Stimulated activated CD8-positive, alpha-beta memory T cell treated with anti-CD3 and anti-CD28 coated beads, Interleukin-4, amount 100 ng/mL, for 1 hour (primary cell): ENCODE results near the gene NDUFS2.
A peak's percentile ranks its signal among the peaks of the same experiment; 100 is the strongest.
"Not testable (repeated sequence)": the region's sequence is repeated elsewhere in the genome, so short reads cannot be mapped to it uniquely, and the experiment has no call there.

Source experiments
- DNase-seq, 2 donors: peaks; one replicate each; pipeline ENCODE4 v3.0.0-alpha.2; 2020; ENCODE audit warnings: low read depth in 2 of 2, low spot score in 1 of 2

The NDUFS2 gene

DNA sequence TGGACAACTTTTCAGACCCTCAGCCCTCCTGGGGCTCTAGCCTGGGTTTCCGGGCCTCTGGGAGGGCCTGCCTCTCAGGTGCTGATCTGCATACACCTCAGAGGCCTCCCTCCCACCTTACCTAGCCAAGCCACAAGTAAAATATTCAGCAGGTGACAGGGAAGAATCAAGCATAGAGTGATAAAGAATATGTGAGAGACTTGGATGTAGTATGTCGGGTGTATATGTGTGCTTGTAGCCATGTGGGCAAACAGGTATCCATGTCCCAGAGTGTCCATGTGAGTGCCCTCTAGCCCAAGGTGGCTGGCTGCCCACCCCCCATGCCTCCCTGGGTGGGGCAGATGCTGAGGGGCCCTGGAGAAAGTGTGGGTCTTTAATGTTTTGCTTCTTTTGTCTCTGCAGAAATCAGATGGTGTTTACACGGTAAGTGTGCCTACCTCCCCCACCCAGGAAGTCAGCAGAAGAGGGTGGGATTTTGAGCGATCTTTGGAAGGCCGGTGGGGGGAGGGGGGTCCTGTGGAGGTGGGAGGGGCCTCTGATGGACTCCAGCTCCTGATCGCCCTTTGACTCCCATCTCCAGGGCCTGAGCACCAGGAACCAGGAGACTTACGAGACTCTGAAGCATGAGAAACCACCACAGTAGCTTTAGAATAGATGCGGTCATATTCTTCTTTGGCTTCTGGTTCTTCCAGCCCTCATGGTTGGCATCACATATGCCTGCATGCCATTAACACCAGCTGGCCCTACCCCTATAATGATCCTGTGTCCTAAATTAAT lies 16.3 kb downstream of the NDUFS2 start:
- no peak for DNase-seq

DNA sequence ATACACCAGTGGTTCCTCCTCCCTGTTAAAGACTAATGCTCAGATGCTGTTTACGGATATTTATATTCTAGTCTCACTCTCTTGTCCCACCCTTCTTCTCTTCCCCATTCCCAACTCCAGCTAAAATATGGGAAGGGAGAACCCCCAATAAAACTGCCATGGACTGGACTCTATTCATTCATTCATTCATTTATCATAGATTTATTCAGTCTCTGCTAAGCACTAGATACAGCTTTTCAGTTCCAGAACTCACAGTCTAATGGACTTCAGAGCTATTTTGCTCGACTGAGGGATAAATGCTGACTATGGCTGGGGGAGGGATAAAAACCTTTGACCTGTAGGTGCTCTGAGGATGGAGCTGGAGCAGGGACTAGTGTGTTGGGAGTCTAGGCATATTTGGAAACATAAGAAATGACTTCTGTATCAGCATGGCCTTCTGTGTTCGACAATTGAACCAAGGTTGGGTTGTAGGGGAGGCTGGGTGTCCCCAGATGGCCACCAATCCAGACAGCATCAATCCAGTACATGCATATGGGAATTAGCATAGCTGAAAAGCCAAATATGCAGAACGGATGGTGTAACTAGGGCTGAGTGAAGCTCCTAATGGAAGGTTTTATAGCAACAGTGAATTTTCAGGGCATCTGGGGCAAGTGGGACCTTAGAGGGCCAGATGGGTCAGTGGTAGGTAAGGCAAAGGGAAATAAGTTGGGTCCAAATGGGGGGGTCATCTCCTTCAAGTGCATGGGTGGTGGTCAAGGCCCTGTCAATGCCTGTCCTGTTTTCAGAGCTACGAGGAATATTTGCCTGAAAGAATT lies 17.1 kb downstream of the NDUFS2 start:
- no peak for DNase-seq

DNA sequence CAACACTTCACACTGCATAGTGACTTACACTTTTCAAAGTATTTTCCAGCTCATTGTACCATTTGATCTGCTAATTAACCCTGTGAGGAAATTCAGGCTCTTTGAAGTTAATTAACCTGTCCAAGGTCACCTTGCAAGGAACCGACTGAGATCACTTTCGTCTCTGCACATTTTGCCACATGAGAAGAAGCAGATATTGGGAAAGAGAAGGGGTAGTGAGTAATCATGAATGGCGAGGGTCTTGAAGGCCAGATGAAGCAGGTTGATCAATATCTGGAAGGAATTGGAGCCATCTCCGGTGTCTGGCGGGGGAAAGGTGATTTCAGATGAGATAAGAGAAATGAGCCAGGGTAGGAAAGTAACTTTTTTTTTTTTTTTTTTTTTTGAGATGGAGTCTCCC lies 17.8 kb downstream of the NDUFS2 start:
- DNase-seq, result no peak

DNA sequence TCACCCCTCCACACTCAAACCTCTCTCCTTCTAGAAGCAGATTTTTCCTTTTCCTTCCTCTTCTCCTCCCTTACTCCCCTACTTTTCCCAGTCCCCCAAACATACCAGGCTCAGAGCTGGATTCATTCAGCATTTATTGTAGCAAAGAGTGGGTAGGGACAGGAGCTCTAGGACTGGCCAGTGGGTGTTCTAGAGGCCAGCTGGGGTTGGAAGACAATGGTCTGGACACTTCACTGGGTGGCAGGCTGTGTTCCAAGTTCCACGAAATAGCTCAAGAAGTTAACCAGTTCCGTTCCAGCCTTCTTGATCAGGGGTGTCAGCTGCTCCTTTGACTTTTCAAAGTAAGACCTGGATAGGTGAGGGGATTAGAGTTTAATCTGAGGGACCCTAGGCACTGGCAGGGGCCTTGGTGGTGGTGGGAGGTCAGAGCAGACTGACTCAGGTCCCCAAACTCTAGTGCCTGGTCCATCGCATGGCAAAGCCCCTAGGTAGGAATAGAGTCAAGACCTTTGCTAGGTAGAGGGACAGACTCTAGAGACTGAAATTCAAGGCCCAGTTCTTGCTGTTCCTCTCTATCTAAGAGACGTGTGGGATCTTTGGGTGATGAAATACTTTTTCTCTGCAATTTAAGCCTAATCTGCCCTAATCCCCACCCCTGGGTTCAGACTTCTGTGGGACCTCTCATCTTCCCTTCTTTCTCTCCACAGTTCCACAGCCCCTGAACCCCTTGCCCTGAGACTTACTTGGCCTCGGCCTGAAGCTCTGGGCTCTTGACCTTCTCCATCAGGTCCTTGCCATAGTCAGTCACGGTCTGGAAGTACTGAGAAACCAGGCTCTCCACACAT lies 20.2 kb downstream of the NDUFS2 start:
- DNase-seq, result no peak

DNA sequence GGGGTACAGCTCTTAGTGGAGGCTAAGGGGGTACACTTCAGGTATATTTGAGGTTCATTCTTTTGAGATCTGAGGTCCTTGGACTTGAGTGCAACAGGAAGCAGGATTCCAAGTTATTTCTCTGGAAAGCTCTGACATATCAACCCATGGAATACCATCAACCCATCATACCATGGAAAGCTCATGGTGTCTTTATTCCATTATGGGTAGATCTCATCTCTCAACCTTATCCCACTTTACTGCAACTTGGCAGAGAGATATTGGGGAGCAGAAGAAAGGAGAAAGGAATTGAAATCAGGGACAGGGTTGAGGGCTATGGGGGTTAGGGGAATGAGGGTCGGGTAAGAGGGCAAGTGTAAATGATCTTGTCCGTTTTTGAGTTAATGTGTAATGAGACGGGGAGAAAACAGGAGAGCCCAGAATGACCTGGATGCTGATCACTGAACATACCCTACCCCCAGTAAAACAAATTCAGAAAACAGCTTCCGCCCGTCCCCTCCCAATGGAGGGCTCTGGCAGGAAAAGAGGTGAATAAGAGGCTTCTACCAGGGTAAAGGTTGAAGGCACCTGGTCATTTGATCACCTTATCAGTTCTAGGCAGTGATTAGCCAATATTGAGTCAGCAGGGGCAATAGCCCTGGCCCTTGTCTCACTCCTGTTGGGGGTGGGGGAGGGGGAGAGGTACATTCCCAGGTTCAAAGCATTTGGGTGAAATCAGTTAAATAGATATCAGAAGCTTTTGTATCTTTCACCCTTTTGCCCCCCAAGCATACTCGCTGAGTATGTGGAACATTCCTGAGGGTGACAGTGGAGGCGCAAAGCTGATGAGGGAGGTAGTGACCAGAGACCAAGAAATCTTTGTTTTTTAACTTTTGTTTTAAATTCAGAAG lies 21.9 kb downstream of the NDUFS2 start:
- DNase-seq, result no peak

DNA sequence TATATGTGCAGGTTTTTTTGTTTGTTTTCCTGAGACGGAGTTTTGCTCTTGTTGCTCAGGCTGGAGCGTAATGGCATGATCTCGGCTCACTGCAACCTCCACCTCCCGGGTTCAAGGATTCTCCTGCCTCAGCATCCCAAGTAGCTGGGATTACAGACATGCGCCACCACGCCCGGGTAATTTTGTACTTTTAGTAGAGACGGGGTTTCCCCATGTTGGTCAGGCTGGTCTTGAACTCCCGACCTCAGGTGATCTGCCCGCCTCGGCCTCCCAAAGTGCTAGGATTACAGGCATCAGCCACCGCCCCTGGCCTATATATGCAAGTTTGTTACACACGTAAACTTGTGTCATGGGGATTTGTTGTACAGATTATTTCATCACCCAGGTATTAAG lies 22.5 kb downstream of the NDUFS2 start:
- not testable (repeated sequence) for DNase-seq

DNA sequence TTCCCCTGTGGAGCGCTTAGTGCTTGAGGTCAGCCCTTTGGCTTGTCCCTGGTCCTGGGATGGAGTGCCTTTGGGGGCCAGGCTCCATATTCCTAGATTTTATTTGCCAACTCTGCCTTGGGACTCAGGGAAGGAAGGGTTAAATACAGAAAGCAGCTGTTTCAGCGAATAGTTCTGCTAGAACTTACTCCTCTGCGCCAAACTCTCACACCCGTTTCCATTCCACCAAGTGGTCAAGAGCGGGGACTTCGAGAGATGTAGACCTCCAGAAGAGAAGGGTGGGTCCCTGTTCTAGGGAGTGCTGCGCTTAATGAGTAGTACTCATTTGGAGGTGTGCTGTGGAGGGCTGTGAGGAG lies 23.0 kb downstream of the NDUFS2 start:
- no peak for DNase-seq

DNA sequence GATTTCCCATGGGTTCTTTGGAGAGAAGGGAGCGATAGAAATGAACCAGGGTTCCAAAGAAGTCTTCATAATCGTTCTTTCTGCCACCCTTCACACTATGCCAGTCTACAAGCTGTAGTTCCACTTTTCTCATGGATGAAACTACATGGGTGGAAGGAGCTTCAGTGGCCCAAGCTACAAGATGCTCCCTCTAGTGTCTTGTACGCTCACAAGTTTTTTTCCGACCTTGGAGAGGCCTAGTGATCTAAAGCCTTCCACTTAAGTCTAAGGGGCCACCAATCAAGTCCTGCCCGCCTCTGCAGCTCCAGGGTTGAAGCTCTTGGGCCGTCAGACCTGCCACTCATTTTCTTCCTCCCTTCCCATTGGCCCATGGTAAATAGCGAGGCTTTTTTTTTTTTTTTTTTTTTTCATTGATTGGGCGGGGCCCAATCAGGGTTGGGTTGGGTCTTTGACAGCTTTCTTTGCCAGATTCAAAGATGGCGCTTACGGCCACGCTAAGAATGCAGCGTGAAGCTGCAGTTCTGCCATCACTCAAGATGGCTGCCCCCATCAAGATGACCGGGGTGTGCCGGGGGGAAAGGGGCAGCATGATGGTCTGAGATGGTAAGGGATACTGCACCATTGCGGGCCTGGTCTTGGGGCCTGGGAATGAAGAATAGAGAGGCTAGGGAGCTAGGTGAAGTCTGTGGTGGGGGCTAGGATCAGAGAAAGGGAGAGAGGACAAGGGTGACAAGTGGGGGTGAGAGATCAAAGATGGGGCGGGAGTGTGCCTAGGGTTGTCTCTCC lies 23.6 kb downstream of the NDUFS2 start, which contains the start of gene TOMM40L:
Gene TOMM40L, plus strand, starts transcription at position 527 of the 786 bp plus-strand sequence. CDS start 430 bp downstream, outside the sequence.
- peak; percentile 58 to 73 for DNase-seq

DNA sequence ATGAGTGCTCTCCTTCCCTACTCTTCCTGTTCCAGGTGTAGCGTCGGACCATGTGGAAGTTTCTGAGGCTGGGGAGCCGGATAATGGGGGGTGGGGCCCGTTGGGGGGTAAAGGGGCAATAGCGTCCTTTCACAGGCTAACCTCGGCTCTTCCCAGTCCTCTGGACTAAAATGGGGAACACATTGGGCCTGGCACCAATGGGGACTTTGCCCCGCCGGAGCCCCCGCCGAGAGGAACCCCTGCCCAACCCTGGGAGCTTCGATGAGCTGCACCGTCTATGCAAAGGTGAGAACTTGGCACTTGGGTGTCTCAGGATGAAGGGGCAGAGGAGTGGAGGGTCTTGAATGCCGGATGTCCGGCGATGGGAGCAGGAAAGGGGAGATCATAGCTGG lies 24.1 kb downstream of the NDUFS2 start:
- no peak for DNase-seq

DNA sequence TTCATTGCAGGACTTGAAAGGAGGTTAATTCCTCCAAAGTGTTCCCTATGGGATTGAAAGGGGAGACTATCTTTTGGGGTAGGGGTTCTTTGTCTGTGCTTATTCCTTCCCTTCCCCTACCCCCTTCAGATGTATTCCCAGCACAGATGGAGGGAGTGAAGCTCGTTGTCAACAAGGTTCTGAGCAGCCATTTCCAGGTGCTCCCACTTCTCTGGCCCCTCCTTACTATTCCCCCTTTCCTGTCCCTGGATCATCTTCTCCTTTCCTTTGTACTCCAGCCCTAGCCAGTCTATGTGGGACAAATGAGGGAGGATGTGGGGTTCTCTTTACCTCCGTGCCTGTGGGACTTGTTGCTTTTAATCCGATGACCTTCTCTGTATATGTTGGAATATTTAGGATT lies 24.6 kb downstream of the NDUFS2 start:
- no peak for DNase-seq

DNA sequence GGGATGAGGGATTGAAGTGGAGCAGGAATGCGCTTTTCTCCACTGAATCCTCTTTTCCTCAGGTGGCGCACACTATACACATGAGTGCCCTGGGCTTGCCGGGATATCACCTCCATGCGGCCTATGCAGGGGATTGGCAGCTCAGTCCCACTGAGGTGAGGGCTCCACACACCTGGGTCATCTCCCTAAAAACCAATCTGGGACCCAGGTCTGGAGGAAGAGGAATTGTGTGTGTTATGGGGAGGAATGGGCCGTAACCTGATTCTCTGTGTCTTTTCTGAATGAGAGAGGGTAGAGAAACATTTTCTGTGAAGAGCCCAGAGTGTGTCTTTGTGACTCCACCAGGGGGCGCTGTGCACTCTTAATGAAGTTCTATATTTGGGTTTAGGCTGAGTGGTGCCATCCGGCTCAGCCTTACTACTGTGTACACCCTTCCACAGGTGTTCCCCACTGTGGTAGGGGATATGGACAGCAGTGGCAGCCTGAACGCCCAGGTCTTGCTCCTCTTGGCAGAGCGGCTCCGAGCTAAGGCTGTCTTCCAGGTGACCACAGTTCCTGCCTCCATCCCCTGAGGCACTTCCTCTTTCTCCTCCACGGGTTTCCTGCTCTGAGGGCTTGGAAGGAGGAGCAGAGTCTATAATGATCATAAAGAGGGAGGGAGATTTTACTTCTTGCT lies 25.2 kb downstream of the NDUFS2 start:
- DNase-seq, result peak; percentile 78 to 91

DNA sequence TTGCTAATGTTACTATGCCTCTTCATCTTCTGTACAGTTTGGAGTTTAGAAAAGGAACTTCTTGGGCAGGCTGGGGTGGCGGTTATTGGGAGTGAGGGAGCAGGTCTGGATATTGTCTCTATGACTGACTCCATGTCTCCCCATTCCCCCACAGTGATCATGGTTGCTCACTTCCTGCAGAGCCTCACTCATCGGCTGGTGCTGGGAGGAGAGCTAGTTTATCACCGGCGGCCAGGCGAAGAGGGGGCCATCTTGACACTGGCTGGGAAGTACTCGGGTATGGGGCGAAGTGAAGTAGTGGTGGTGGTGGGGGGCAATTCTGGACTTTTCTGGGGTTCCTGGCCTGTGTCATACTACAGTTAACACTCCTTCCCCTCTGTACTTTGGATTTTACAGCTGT lies 25.9 kb downstream of the NDUFS2 start:
- no peak for DNase-seq

DNA sequence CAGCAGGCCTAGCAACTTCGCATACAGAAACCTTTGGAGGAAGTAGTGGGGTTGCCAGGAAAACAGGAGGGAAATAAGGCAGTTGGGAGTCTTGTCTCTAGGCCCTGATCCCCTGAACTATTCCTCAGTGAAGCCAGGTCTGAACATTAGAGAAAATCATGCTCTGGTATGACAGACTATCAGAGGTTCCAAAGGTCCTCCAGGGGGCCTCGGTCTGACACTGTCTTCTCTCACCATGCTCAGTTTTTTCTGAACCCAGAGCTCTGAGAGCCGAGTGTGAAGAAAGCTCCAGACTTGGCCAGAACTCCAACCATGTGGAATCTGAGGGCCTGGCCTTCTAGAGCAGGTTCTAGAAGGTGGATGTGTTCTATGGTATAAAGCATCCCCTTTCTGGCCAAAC lies 27.7 kb downstream of the NDUFS2 start:
- DNase-seq, result no peak

DNA sequence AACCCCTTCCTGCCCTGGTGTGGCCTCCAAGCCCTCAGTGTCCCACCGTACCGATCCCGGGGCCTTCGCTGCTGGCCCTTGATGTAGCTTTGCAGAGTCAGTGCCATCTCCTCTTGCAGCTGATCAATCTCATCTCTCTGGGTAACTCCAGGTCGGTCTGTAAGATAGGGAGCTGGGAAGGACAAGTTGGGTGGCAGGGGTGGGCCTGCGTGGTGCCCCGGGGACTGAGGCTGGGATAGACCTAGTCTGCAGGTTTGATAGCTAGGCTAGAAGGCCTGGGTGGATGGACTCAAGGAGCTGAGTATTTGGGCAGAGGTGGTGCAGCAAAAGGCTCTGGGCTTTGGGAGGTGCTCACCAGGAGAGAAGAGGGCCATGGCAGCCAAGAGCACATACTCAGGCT lies 28.6 kb downstream of the NDUFS2 start:
- no peak for DNase-seq

DNA sequence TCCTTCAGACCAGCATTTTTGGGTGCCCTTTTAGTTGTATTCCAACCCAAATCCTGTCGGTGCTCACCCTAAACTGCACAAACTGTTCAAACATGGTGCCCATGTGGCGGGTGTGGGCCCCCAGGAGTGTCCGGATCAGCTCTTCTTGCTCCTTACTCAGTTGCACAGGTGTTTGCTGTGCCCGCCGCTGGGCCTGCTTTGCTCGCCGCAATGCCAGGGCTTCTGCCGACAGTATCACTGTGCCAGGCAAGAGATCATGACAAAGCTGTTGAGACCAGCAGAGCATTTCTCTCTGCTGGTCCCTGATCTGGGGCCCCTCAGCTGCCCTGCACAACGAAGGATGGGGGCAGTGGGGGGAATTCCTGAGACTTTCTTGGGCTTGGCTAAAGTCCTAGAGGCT lies 30.9 kb downstream of the NDUFS2 start:
- DNase-seq, result no peak

DNA sequence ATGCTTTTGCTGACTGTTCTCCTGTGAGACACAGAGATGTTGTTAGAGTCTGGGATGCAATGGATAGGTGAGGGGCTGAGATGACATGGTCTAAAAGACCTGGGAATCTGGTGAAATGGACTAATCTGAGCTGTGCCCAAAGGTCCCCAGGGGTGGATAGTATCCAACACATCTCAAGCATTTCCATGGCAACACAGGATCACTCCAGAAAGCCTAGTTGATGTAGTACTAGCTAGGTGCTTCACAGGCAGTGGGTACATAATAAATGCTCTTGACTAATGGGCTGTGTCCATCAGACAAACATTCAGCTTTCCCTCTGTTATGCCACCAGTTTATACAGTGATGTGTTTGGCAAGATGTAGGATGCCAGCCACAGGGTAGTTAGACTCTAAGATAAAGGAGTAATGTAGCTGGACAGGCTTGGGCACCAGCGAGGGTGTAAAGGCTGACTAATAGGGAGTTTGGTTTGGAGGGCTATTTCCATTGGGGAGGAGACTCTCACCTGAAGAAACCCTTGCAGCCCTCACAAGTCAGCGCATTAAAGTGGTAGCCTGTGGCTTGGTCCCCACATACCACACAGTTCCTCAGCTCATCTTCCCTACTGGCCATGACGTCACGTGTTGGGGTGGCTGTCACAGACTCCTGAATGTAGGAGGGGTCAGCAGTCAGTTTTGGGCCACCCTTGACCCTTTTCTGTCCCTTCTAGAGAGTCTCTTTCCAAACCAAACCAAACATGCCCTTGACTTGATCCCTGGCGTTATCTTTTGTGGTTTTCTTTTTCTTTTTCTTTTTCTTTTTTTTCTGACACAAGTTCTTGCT lies 34.0 kb downstream of the NDUFS2 start:
- no peak for DNase-seq

DNA sequence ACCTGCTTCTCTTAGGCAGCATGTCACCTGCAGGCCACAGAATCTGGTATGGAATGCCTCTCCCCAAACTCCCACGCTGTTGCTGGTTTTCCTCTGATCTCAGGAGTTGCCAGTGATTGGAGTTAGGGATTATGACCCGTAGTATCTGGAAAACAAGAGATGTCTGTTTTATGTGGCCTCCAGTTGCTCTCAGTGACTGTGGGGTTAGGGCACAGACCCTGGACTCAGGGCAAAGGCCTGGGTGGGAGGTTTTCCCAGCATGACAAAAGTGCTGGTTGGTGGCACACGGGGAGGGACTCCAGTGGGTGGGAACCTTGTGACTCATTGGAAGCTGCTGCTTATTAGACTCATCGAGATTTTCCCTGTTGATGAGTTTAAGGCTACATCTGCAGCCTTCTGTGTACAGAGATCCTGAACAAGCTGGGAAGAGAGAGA lies 35.9 kb downstream of the NDUFS2 start, which contains the start of gene NR1I3:
Gene NR1I3, minus strand, starts transcription at position 165 of the 435 bp plus-strand sequence. CDS start 1,638 bp downstream, outside the sequence.
- DNase-seq, result no peak

DNA sequence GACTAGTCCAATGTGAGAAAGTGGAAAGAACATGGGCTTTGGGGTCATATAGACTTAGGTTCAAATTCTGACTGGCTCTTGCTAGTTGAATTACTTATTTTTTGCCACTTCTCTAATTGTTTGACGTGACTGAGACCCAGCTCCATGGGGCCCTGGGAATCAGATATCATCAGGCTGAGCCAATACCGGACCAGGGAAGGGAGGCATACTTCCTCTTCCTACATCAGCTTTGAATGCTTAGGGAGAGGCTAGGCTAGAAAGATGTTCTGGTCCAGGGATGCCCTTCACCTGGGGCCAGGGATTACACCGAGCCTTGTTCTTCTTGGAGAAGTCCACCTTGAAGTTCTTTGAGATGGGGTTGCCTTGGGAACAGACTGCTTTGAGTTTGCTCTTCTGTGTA lies 39.5 kb downstream of the NDUFS2 start:
- DNase-seq, result no peak
